Endothelial cell (in vitro differentiated cells): ENCODE data around the gene IL27RA. TPM values are rescaled to one million over a fixed set of nuclear protein-coding genes. Genes with fewer than 3 reads are reported as not detected.

Experiments used
- DNase-seq: peaks from one replicate; pipeline ENCODE4 v3.0.0; 2021; ENCODE audit warnings: low spot score
- H3K27ac Mint-ChIP-seq: one replicate; pipeline ENCODE4 v1.8.0; 2021; ENCODE audit warnings: mixed read lengths, inconsistent platforms; ENCODE audit not compliant: unreplicated experiment
- H3K27me3 Mint-ChIP-seq: one replicate; pipeline ENCODE4 v1.8.0; 2021; ENCODE audit warnings: mild to moderate bottlenecking, moderate library complexity, mixed read lengths, inconsistent platforms; ENCODE audit not compliant: unreplicated experiment
- H3K36me3 Mint-ChIP-seq: one replicate; pipeline ENCODE4 v1.8.0; 2021; ENCODE audit warnings: mild to moderate bottlenecking, low read depth, mixed read lengths, inconsistent platforms; ENCODE audit not compliant: unreplicated experiment
- H3K4me1 Mint-ChIP-seq: one replicate; pipeline ENCODE4 v1.8.0; 2021; ENCODE audit warnings: mild to moderate bottlenecking, mixed read lengths, inconsistent platforms; ENCODE audit not compliant: unreplicated experiment
- H3K4me3 Mint-ChIP-seq: one replicate; pipeline ENCODE4 v1.8.0; 2021; ENCODE audit warnings: mild to moderate bottlenecking, mixed read lengths, inconsistent platforms; ENCODE audit not compliant: unreplicated experiment
- H3K9me3 Mint-ChIP-seq: one replicate; pipeline ENCODE4 v1.8.0; 2021; ENCODE audit warnings: mixed read lengths, inconsistent platforms; ENCODE audit not compliant: unreplicated experiment
- CTCF ChIP-seq: fragments of 200-600 bp; sonication (generic); IDR thresholded peaks from one replicate; pipeline ENCODE4 v1.5.0; 2021; ENCODE audit warnings: antibody characterized with exemption; ENCODE audit not compliant: unreplicated experiment
- total RNA-seq: library from RNA; stranded (reverse); fragmentation: NEBNext Ultra II Directional; extraction: Animal tissue kit (Norgen Biotek cat#: 25700); gene quantifications from one replicate; pipeline ENCODE4 v1.2.1, GENCODE V29; 2021; ENCODE audit not compliant: unreplicated experiment

IL27RA gene
- total RNA-seq, 1 donor from 2014 or later = 6.3 TPM

- no peaks in the 10 kb centered on the region for H3K9me3 Mint-ChIP-seq
- H3K27me3 Mint-ChIP-seq = peaks cover 11% of the 10 kb centered on the region
- H3K4me3 Mint-ChIP-seq = no peak overlapping the region
- no peak for DNase-seq
- peaks cover 4% of the 10 kb centered on the region for H3K36me3 Mint-ChIP-seq
- H3K4me1 Mint-ChIP-seq = peaks cover 8% of the 10 kb centered on the region
- H3K27ac Mint-ChIP-seq = no peak overlapping the region
- no peak for TF ChIP-seq CTCF
Observed at GRCh38 chr19:14054099-14054498, 22.5 kb downstream of the IL27RA start.

- TF ChIP-seq CTCF = no peak
- Mint-ChIP-seq H3K9me3 (no peaks in the 10 kb centered on the region), H3K4me3 (no peak overlapping the region), H3K36me3 (peaks cover 4% of the 10 kb centered on the region), H3K27ac (no peak overlapping the region), H3K4me1 (peaks cover 8% of the 10 kb centered on the region), H3K27me3 (peaks cover 11% of the 10 kb centered on the region)
- DNase-seq = no peak
Observed at GRCh38 chr19:14054721-14055120, 23.2 kb downstream of the IL27RA start.

GRCh38 chr19:14055396-14055795 lies 23.8 kb downstream of the IL27RA start:
- peaks cover under 1% of the 10 kb centered on the region for H3K36me3 Mint-ChIP-seq
- no peak for TF ChIP-seq CTCF
- DNase-seq = no peak
- H3K4me3 Mint-ChIP-seq = no peak overlapping the region
- no peaks in the 10 kb centered on the region for H3K9me3 Mint-ChIP-seq
- peaks cover 8% of the 10 kb centered on the region for H3K4me1 Mint-ChIP-seq
- H3K27me3 Mint-ChIP-seq = peaks cover 11% of the 10 kb centered on the region
- H3K27ac Mint-ChIP-seq = no peak overlapping the region

- H3K36me3 Mint-ChIP-seq = no peaks in the 10 kb centered on the region
- peaks cover 8% of the 10 kb centered on the region for H3K4me1 Mint-ChIP-seq
- no peak for TF ChIP-seq CTCF
- H3K4me3 Mint-ChIP-seq = no peak overlapping the region
- no peak for DNase-seq
- H3K9me3 Mint-ChIP-seq = no peaks in the 10 kb centered on the region
- peaks cover 11% of the 10 kb centered on the region for H3K27me3 Mint-ChIP-seq
- H3K27ac Mint-ChIP-seq = no peak overlapping the region
Observed at GRCh38 chr19:14056069-14056666, 24.6 kb downstream of the IL27RA start.

- Mint-ChIP-seq H3K4me1 (peaks cover 8% of the 10 kb centered on the region), H3K4me3 (no peak overlapping the region), H3K36me3 (no peaks in the 10 kb centered on the region), H3K9me3 (no peaks in the 10 kb centered on the region), H3K27me3 (peaks cover 11% of the 10 kb centered on the region), H3K27ac (no peak overlapping the region)
- no peak for DNase-seq
- TF ChIP-seq CTCF = no peak
Observed at GRCh38 chr19:14056741-14057356, 25.3 kb downstream of the IL27RA start.
